Lung (tissue), 12 donors: ENCODE results near the gene EIF4EBP2. TPM values are rescaled to one million over a fixed set of nuclear protein-coding genes. Genes with fewer than 3 reads are reported as not detected.

ENCODE experiments used
- ATAC-seq: fragments of 200-7000 bp; cut with Tn5 transposase; one replicate; pipeline ENCODE4 v1.9.1; 2020; ENCODE audit warnings: moderate number of reproducible peaks; ENCODE audit not compliant: insufficient read depth, low FRiP score
- DNase-seq, 3 donors: peaks; one replicate each; pipeline ENCODE4 v3.0.0-alpha.2; 2013 to 2017
- H3K27ac ChIP-seq, 2 donors: one replicate each; pipeline ENCODE4 v1.5.1; 2013; ENCODE audit warnings: mild to moderate bottlenecking in 2 of 2, moderate library complexity in 2 of 2, control low read depth in 1 of 2, inconsistent platforms in 1 of 2, low read depth in 1 of 2, low read length in 1 of 2
- H3K27me3 ChIP-seq, 3 donors: one replicate each; pipeline ENCODE4 v1.5.1; 2013; ENCODE audit warnings: low read length in 2 of 3; ENCODE audit not compliant: control insufficient read depth in 3 of 3, insufficient read depth in 3 of 3
- H3K36me3 ChIP-seq, 4 donors: one replicate each; pipeline ENCODE4 v1.5.1; 2013; ENCODE audit warnings: low read length in 4 of 4, mild to moderate bottlenecking in 1 of 4, moderate library complexity in 1 of 4; ENCODE audit not compliant: control insufficient read depth in 4 of 4, insufficient read depth in 4 of 4
- H3K4me1 ChIP-seq, 5 donors: one replicate each; pipeline ENCODE4 v1.5.1; 2013; ENCODE audit warnings: low read length in 5 of 5, mild to moderate bottlenecking in 2 of 5, moderate library complexity in 1 of 5; ENCODE audit not compliant: control insufficient read depth in 5 of 5, insufficient read depth in 5 of 5
- H3K4me3 ChIP-seq: one replicate; pipeline ENCODE4 v1.5.1; 2013; ENCODE audit warnings: mild to moderate bottlenecking, control low read depth, moderate library complexity
- H3K9ac ChIP-seq, 2 donors: one replicate each; pipeline ENCODE4 v1.5.1; 2013; ENCODE audit warnings: low read length in 2 of 2, control low read depth in 1 of 2; ENCODE audit not compliant: insufficient read depth in 1 of 2
- H3K9me3 ChIP-seq, 4 donors: one replicate each; pipeline ENCODE4 v1.5.1; 2013; ENCODE audit warnings: low read length in 3 of 4, mild to moderate bottlenecking in 1 of 4, moderate library complexity in 1 of 4; ENCODE audit not compliant: control insufficient read depth in 4 of 4, insufficient read depth in 3 of 4
- CTCF ChIP-seq: IDR thresholded peaks from 2 replicates; pipeline ENCODE4 v1.5.1; 2012; ENCODE audit warnings: mild to moderate bottlenecking; ENCODE audit errors: control extremely low read depth, extremely low read depth
- WGBS, 2 donors: extraction: QIAGEN DNeasy Blood & Tissue Kit; methylation state at CpG; one replicate each; pipeline ENCODE4 v1.1.7; 2013; 5-methylcytosine and 5-hydroxymethylcytosine counted together
- polyA plus RNA-seq, 2 donors: library from polyadenylated mRNA; stranded (reverse); fragments of 200-250 nt; gene quantifications; one replicate each; pipeline ENCODE4 v1.2.1, GENCODE V29; 2013
- total RNA-seq, 2 donors: library from RNA; depleted of rRNA in 1 of 2; stranded (reverse); fragments of >200 nt in 1 of 2; gene quantifications; one replicate each; pipeline ENCODE4 v1.2.1, GENCODE V29; 2014 to 2021
- donor health status: control.
- donor health status: control.
- donor health status: Bipolar disorder and iron deficiency.
- donor health status: healthy.
- donor health status: DM: yes; HTN: yes; CAD: no.

Gene EIF4EBP2
- total and polyA plus RNA-seq, 4 donors, result 21.8 to 63.3 (median 41.3) TPM

- Histone ChIP-seq H3K4me3 (no peak overlapping the region), H3K27ac (no peak overlapping the region), H3K4me1 (peaks cover 0 to 25% (median 8%) of the 10 kb centered on the region in 5 donors), H3K27me3 (peaks cover 0 to 12% (median 0%) of the 10 kb centered on the region in 3 donors), H3K36me3 (no peaks in the 10 kb centered on the region), H3K9me3 (no peaks in the 10 kb centered on the region), H3K9ac (no peak overlapping the region)
- ATAC-seq (no peak), DNase-seq (peak; percentile 58 to 72 (median 60))
- TF ChIP-seq CTCF, result peak; percentile 69
- WGBS, 2 donors, result 55 to 66% methylated on average over 13 of the region's 13 CpGs
Measured at GRCh38 chr10:70461397-70462348, 57.7 kb downstream of the EIF4EBP2 start.

DNA sequence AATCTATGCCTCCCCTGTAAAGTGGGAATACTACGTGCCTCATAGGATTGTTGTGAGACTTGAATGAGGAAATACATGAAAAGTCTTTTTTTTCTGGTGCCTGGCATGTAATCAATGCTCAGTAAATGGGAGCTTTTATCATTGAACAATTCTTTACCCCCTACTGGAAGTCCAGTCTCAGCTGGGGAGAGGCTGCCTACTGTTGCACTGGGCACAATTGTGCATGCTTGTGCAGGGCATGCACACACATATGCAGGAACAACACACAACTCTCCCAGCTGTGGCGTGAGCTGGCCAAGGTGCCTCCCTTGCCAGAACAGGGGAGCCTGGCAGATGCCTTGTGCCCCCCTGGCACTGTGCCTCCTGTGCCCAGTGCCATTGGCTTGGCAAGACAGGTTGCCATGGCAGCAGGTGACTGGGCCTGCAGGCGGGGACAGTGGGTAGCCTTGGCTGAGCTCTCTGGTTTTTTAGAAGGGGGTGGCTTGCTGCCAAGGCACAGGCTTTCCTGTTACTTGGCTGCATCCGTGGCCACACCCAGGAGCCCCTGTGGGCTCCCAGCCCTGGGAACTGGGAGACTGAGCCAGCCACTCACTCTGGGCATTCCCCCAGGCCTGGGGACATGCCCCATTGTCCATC is 58.5 kb downstream of the EIF4EBP2 start:
- Histone ChIP-seq H3K36me3 (no peaks in the 10 kb centered on the region), H3K9ac (no peak overlapping the region), H3K4me1 (peaks cover 0 to 25% (median 8%) of the 10 kb centered on the region in 5 donors), H3K4me3 (no peak overlapping the region), H3K9me3 (no peaks in the 10 kb centered on the region), H3K27ac (peak overlapping the region in 1 of 2 donors; percentile 26), H3K27me3 (peaks cover 0 to 12% (median 0%) of the 10 kb centered on the region in 3 donors)
- WGBS, 2 donors, result 28 to 44% methylated on average over 4 of the region's 4 CpGs
- peak in 1 of 3 donors; percentile 42 for DNase-seq
- ATAC-seq, result no peak
- TF ChIP-seq CTCF, result no peak

DNA sequence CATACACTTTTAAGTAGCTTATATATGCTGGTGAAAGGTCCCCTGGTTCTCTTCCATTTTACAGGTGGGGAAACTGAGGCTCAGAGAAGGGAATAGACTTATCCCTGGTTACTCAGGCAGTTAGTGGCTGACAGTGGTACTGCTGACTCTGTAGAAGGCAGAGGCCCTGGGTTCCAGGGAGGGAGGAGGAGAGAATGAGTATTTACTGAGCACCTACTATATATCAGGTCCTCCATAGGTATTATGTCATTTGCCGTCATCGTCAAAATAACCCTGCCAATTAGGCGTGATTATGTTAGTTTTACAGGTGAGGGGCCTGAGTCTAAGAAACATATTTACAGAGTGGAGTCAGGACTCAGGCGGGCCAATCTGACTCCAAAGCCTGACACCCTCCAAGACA is 61.3 kb downstream of the EIF4EBP2 start:
- H3K36me3 ChIP-seq, result no peaks in the 10 kb centered on the region
- peaks cover 0 to 22% (median 3%) of the 10 kb centered on the region in 5 donors for H3K4me1 ChIP-seq
- no peak for DNase-seq
- no peak overlapping the region for H3K4me3 ChIP-seq
- no peak for TF ChIP-seq CTCF
- no peaks in the 10 kb centered on the region for H3K27me3 ChIP-seq
- no peak overlapping the region for H3K9ac ChIP-seq
- WGBS, 2 donors, result 94 to 96% methylated on average over 4 of the region's 4 CpGs
- H3K27ac ChIP-seq, result no peak overlapping the region
- ATAC-seq, result no peak
- H3K9me3 ChIP-seq, result no peaks in the 10 kb centered on the region
